GM12873 (cell line): ENCODE measurements around the gene SLC24A3.

Experiments
- CTCF ChIP-seq: IDR thresholded peaks from 2 replicates; pipeline ENCODE4 v1.5.1; 2012; ENCODE audit warnings: low read depth, mild to moderate bottlenecking, moderate library complexity, low read length, control low read depth; ENCODE audit not compliant: insufficient read depth; ENCODE audit errors: missing control alignments

The SLC24A3 gene

GRCh38 chr20:19478320-19478895, 266.0 kb downstream of the SLC24A3 start:
- no peak for TF ChIP-seq CTCF

GRCh38 chr20:19482726-19483125, 270.3 kb downstream of the SLC24A3 start:
- no peak for TF ChIP-seq CTCF

DNA sequence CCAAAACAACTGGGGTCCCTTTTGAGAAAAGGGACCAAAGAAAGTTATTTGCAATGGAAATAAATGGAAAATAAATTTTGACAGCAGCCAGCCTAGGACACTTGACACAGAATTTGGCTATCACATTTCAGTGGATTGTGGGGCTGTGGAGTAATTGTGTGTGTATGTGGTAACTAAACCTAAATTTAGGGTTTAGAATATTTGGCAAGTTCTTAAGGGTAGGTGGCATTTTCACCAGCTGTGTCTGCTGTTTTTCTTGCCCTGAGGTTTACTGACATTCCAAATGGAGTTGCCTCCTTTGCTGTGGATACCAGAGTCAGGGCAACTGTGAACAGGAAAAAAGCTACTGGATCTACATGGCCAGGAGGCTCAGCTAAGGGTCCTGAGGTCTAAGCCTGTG, 270.9 kb downstream of the SLC24A3 start:
- TF ChIP-seq CTCF: no peak

DNA sequence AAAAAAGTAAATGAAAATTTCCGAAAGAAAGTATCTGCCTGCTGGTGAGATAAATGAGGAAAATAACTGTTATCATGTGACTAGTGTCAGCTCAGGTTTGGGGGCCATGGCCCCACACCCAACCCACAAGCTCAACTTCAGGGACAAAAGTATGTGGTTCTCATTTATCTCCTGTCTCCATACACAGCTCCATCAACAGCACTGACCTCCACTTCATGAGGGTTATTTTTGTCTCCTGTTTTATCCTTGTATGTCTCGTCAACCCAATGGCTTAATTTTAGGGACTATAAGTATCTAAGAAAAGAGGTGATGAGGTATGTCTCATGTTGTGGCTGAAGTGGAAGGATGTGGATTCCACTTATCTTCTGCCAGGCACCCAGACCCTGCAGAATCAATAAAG, 274.0 kb downstream of the SLC24A3 start:
- TF ChIP-seq CTCF: no peak

GRCh38 chr20:19487420-19487819, 275.0 kb downstream of the SLC24A3 start:
- no peak for TF ChIP-seq CTCF

DNA sequence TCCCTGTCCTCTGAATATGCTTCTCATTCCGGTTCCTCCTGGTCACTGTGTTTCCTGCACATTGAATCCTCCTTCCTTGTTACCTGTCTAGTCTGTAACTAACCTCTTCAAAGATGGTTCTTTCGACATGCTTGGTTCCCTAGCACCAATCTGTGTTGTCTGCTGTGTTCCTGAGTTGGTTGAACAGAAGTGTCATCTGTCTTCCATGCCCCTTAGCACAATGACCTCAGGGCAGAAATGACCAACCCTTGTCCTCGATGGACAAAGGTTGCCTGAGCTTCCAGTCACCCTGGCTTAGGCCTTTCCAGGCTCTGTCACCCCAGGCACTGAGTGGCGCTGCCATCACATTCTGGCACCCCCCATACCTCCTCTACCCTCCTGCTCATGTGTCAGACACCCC, 278.8 kb downstream of the SLC24A3 start:
- TF ChIP-seq CTCF: no peak

GRCh38 chr20:19492116-19492515, 279.7 kb downstream of the SLC24A3 start:
- TF ChIP-seq CTCF: no peak
